NB4 (cell line): ENCODE data around the gene CBLN3.

Experiments
- DNase-seq: peaks from one replicate; pipeline ENCODE4 v3.0.0; 2010; ENCODE audit warnings: low read depth
- H3K4me3 ChIP-seq: one replicate; pipeline ENCODE4 v1.5.1; 2011; ENCODE audit warnings: mild to moderate bottlenecking, low read depth, low read length, moderate library complexity
- MYC ChIP-seq: IDR thresholded peaks from 2 replicates; pipeline ENCODE4 v1.6.1; 2011; ENCODE audit warnings: low read depth, low read length
- POLR2A ChIP-seq: IDR thresholded peaks from 2 replicates; pipeline ENCODE4 v1.6.1; 2011; ENCODE audit warnings: mild to moderate bottlenecking; ENCODE audit not compliant: insufficient read length; ENCODE audit errors: extremely low read depth
- TF ChIP-seq, protein P1 (sequence below): IDR thresholded peaks from 2 replicates; pipeline ENCODE4 v1.6.1; 2011; ENCODE audit warnings: low read depth, low read length
- TF ChIP-seq, protein P2 (sequence below): IDR thresholded peaks from one replicate; pipeline ENCODE4 v1.5.1; 2012; ENCODE audit warnings: low read depth, low read length

Gene CBLN3

DNA sequence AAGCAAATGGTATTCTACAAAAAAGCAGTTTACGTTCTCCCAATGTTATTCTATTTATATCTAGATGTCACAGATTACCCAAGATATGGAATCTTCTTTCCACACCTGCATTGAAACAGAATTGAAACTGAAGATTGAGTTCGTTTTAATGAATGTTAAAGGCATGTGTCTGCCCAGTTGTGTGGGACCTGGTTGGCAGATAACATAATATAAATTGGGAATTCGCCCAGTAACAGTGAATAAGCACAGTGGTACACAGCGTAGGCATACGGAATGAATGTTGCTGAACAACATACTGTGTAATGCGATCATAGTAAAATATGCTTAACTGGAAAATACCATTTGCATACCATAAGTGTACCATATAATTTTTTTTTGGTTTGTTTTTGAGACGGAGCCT is 4.6 kb upstream of the CBLN3 start:
- no peak for DNase-seq
- H3K4me3 ChIP-seq, result no peak overlapping the region
- TF ChIP-seq, protein P1, sequence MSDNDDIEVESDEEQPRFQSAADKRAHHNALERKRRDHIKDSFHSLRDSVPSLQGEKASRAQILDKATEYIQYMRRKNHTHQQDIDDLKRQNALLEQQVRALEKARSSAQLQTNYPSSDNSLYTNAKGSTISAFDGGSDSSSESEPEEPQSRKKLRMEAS, result no peak

DNA sequence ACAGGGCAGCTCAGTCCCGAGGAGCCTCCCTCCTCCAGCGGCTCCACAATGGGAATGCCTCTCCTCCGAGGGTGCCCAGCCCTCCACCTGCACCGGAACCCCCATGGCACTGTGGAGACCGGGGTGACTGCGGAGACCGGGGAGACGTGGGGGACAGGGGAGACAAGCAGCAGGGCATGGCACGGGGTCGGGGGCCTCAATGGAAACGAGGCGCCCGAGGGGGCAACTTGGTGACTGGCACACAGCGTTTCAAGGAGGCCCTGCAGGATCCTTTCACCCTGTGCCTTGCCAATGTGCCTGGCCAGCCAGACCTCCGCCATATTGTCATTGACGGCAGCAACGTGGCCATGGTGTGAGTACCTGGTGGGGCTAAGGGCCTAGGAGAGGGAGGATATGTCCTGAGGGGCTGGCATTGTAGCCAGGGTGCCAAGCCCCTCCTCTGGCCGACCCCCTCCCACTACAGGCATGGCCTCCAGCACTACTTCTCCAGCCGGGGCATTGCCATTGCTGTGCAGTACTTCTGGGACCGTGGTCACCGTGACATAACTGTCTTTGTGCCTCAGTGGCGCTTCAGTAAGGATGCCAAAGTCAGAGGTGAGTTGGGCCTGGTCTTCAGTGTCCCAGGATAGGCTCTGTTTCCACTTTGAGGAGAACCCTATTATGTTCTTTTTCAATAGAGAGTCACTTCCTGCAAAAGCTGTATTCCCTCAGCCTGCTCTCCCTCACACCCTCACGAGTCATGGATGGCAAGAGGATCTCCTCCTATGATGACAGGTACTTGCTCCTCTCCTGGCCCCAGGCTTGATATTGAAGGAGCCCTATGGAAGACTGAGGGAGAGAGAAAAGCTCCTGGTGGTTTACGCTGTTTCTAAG is 3.0 kb upstream of the CBLN3 start:
- peak overlapping the region; percentile 28 for H3K4me3 ChIP-seq
- no peak for TF ChIP-seq POLR2A
- TF ChIP-seq MYC, result no peak
- TF ChIP-seq, protein P2, sequence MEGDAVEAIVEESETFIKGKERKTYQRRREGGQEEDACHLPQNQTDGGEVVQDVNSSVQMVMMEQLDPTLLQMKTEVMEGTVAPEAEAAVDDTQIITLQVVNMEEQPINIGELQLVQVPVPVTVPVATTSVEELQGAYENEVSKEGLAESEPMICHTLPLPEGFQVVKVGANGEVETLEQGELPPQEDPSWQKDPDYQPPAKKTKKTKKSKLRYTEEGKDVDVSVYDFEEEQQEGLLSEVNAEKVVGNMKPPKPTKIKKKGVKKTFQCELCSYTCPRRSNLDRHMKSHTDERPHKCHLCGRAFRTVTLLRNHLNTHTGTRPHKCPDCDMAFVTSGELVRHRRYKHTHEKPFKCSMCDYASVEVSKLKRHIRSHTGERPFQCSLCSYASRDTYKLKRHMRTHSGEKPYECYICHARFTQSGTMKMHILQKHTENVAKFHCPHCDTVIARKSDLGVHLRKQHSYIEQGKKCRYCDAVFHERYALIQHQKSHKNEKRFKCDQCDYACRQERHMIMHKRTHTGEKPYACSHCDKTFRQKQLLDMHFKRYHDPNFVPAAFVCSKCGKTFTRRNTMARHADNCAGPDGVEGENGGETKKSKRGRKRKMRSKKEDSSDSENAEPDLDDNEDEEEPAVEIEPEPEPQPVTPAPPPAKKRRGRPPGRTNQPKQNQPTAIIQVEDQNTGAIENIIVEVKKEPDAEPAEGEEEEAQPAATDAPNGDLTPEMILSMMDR, result no peak
- TF ChIP-seq, protein P1, result no peak

DNA sequence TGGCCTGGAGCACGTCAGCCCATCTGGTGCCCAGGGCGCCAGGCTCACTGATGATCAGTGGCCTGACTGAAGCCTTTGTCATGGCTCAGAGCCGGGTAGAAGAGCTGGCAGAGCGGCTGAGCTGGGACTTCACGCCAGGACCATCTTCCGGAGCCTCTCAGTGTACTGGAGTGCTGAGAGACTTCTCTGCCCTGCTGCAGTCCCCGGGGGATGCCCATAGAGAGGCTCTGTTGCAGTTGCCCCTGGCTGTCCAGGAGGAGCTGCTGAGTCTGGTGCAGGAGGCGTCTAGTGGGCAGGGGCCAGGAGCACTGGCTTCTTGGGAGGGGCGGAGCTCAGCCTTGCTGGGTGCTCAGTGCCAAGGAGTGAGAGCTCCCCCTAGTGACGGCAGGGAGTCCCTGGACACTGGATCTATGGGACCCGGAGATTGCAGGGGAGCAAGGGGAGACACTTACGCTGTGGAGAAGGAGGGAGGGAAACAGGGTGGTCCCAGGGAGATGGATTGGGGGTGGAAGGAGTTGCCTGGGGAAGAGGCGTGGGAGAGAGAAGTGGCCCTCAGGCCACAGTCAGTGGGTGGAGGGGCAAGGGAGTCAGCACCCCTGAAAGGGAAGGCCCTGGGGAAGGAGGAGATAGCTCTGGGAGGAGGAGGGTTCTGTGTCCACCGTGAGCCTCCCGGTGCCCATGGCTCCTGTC is 2.2 kb upstream of the CBLN3 start:
- TF ChIP-seq, protein P2, result peak; percentile 96
- no peak for TF ChIP-seq POLR2A
- TF ChIP-seq, protein P1, result peak; percentile 46
- peak overlapping the region; percentile 69 for H3K4me3 ChIP-seq
- peak; percentile 95 for DNase-seq

More for the DNA sequence above, 3.0 kb upstream of the CBLN3 start:
- no peak for DNase-seq

DNA sequence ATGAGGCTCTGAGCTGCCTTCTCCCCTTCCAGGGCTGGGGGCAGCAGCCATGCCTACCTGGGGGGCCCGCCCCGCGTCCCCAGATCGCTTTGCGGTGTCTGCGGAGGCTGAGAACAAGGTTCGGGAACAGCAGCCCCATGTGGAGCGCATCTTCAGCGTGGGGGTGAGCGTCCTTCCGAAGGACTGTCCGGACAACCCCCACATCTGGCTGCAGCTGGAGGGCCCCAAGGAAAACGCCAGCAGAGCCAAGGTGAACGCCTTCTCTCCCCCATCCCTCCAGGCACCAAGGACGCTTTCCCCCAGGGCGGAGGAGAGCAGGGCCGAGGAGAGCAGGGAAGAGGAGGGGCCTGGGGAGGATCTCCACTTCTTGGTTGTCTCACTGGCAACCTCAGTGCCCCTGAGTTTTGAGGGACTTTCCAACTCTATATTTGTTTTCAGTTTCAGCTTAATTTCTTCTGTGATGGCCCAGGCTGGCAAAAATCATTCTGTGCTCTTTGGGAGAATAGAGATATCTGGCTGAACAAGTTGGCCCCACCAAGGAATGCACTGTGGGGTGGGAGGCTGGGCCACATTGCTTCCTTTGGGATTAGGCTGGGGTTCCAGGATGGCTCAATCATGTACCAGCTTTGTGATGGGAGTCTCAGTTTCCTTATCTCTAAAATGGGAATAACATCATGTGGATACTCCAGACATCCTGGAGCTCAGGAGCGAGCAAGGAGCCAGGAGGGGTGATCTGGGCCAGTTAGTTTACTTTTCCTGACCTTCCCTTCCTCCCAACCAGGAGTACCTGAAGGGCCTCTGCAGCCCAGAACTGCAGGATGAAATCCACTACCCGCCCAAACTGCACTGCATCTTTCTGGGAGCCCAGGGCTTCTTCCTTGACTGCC is 1.5 kb upstream of the CBLN3 start:
- TF ChIP-seq POLR2A (no peak), MYC (no peak)
- TF ChIP-seq, protein P1, result no peak
- TF ChIP-seq, protein P2, result no peak
- H3K4me3 ChIP-seq, result peak overlapping the region; percentile 69
- DNase-seq, result peak; percentile 48

DNA sequence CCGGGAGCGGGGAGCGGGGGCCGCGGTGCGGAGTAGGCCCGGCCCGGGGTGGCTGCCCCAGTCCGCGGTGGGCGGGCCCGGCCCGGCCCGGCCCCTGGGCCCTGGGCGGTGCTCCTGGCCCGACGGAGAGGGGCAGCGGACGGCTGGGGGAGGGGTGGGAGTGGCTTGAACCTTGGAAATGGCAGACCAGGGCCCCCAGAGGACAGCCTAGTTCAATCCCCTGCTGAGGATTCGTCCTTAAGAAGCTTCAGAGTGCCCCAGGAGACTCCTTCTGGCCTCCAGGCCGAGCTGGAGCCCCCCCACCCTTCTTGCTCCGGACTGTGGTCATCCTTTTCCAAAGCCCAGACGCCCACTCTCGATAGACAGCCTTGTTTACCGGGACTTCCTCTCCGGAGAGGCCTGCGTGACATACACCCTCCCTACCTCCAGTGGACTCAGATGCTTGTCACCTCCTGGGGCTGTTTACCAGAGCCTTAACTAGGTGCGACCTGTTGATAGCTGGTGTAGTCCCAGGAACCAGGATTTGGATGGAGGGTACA is 744 bp upstream of the CBLN3 start:
- peak overlapping the region; percentile 69 for H3K4me3 ChIP-seq
- TF ChIP-seq, protein P2, result no peak
- TF ChIP-seq, protein P1, result no peak
- TF ChIP-seq POLR2A (no peak), MYC (no peak)
- DNase-seq, result peak; percentile 78
